HG02840 (cell line): Measurements from ENCODE around the gene USP32.
"Not testable (repeated sequence)": the region's sequence is repeated elsewhere in the genome, so short reads cannot be mapped to it uniquely, and the experiment has no call there.

Experiments used
- ATAC-seq: cut with Tn5 transposase; IDR thresholded peaks from one replicate; pipeline ENCODE4 v1.9.1; 2021; ENCODE audit warnings: mild to moderate bottlenecking, moderate library complexity, moderate number of reproducible peaks; ENCODE audit not compliant: unreplicated experiment, low FRiP score

Gene USP32, protein sequence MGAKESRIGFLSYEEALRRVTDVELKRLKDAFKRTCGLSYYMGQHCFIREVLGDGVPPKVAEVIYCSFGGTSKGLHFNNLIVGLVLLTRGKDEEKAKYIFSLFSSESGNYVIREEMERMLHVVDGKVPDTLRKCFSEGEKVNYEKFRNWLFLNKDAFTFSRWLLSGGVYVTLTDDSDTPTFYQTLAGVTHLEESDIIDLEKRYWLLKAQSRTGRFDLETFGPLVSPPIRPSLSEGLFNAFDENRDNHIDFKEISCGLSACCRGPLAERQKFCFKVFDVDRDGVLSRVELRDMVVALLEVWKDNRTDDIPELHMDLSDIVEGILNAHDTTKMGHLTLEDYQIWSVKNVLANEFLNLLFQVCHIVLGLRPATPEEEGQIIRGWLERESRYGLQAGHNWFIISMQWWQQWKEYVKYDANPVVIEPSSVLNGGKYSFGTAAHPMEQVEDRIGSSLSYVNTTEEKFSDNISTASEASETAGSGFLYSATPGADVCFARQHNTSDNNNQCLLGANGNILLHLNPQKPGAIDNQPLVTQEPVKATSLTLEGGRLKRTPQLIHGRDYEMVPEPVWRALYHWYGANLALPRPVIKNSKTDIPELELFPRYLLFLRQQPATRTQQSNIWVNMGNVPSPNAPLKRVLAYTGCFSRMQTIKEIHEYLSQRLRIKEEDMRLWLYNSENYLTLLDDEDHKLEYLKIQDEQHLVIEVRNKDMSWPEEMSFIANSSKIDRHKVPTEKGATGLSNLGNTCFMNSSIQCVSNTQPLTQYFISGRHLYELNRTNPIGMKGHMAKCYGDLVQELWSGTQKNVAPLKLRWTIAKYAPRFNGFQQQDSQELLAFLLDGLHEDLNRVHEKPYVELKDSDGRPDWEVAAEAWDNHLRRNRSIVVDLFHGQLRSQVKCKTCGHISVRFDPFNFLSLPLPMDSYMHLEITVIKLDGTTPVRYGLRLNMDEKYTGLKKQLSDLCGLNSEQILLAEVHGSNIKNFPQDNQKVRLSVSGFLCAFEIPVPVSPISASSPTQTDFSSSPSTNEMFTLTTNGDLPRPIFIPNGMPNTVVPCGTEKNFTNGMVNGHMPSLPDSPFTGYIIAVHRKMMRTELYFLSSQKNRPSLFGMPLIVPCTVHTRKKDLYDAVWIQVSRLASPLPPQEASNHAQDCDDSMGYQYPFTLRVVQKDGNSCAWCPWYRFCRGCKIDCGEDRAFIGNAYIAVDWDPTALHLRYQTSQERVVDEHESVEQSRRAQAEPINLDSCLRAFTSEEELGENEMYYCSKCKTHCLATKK (N-terminal part only)

DNA sequence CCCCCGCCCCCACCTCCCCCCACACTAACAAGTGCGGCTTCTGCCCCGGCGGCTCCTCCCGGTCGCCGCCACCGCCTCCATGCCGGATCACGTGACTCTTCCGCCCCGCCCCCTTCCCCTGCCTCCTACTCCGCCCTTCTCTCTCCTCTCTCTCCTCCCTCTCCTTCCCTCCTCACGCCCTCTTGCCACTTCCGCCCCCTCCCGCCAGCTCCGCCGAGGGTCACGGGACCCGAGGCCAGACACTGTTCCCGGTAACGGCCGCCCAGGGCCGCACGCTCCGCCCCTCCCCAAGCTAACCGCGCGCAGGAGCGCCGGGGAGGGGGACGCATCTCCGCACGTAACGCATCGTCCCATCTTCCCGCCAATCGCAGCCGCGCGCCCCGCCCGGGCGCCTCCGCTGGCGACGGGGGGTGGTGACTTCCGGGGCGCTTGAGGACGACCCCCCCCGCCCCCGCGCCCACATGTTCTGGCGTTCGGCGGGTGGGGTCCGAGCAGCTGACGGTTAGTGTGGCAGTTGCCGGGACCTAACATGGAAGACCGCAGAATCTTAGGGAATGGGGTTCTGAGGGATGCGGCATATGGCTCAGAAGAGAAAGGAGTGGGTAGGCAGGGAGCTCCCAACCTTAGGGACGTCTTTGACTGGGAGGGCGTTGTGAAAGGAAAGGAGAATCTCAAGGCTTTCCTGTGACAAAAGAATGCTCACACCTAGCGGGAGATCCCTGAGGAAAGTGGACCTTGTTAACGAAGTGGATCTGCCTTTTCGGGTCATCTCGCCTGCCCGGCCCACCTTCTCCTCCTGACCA lies at the start of gene USP32:
Gene USP32 (minus strand): TSS at position 92 of the 803 bp plus-strand sequence. CDS start 194 bp downstream, outside the sequence.
- ATAC-seq, result peak; percentile 86

DNA sequence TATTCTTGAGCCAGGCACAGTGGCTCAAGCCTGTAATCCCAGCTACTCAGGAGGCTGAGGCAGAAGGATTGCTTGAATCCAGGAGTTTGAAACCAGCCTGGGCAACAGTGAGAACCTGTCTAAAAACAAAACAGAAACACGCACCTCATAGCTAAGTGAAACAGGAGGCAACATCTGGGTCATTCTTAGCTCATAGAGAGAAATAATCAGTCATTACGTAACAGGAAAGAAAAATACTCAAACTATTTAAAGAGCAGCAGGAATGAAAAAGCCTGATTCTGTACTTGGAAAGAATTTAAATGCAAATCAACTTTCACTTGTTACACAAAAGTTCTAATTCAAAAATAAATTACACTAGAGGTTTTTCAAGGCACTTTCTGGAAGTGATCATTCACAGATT lies 47.6 kb upstream of the USP32 start:
- no peak for ATAC-seq

DNA sequence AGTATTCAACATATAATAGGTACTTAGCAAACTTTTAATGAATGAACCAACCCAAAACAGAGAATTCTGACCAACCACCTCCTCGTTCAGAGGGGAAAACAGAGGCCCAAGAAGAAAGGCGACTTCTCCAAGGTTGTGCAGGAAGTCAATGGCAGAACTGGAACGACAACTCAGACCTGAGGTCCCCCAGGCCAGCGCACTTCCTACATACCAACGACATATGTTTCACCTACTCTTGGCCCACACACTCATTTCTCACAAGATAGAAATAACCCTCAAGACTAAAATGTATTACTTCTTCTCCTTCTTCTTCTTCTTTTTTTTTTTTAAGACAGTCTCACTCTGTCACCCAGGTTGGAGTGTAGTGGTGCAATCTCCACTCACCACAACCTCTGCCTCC lies 44.7 kb upstream of the USP32 start:
- no peak for ATAC-seq

DNA sequence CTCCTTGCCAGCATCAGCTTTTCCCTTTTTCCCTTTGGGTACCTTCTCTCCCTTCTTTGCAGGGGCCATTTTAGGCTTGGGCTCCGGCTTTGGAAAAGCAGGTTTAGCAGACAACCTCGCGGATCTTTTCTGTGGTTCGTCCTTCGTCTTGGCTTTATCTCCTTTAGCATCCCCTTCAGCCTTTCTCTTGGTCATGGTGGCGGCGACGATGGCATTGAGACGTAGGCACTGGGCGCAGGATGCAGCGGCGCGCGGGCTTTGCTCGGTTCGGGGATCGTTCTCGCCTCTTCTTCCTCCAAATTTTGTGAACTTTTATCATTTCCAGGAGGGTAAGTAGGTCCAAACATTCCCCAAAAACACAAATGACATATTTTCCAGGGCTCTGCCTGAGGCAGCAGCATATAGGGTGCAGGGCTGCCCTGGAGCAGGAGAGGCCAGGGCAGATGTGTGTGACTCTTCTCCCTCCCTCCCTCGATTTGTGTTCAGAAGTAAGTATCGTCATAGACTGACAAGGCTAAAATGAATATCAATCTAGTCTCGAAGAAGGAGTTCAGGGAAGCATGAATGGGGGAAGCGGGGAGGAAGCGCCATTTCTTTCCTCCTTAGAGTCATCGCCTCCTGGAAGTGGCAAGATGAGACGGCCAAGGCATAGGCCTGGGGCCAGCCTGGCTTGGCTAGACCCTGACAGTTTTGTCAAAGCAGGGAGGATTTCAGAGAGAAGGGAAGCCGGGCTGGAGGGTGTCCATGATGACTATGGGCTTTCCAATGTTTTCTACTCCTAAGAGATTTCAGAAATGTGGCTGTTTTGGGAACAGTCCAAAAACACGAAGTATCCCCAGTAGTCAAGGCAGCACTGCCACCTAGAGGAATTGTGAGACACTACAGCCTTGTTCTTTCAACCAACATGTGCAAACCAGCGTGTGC lies 43.6 kb upstream of the USP32 start:
- ATAC-seq, result no peak

DNA sequence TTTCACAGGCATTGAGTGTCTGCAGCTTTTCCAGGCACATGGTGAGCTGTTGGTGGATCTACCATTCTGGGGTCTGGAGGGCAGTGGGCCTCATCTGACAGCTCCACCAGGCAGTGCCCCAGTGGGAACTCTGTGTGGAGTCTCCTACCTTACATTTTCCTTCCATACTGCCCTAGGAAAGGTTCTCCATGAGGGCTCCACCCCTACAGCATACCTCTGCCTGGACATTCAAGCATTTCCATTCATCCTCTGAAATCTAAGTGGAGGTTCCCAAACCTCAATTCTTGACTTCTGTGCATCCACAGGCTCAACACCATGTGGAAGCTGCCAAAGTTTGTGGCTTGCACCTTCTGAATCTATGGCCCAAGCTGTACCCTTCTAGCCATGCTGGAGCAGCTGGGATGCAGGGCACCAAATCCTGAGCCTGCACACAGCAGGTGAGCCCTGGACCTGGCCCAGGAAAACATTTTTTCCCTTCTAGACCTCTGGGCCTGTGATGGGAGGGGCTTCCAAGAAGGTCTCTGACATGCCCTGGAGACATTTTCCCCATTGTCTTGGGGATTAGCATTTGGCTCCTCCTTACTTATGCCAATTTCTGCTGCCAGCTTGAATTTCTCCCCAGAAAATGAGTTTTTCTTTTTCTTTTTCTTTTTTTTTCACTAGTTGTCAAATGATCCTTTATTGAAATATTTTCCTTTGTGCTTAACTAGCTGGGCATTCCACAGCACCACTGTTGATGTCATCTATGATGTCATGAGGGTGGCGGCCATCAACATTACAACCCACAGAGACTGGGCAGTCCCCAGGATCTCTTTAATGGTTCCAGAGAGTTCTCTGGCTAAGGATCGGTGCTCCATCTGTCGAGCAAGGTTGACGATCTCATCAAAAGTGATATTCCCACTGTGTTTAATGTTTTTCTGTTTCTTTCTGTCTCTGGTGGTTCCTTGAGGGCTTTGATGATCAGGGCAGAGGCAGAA lies 41.4 kb upstream of the USP32 start:
- ATAC-seq, result not testable (repeated sequence)

DNA sequence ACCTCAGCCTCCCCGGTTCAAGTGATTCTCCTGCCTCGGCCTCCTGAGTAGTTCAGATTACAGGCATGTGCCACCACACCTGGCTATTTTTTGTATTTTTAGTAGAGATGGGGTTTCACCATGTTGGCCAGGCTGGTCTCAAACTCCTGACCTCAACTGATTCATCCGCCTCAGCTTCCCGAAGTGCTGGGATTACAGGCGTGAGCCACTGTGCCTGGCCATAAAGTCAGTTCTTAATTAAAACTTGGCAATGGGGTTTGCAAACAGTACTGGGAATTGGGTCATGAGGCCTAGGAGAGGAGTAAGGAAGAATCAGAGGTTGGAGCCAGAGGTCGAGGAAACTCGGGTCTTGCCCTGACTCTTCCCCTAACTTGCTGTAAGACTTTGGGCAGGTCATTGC lies 38.6 kb upstream of the USP32 start:
- not testable (repeated sequence) for ATAC-seq

DNA sequence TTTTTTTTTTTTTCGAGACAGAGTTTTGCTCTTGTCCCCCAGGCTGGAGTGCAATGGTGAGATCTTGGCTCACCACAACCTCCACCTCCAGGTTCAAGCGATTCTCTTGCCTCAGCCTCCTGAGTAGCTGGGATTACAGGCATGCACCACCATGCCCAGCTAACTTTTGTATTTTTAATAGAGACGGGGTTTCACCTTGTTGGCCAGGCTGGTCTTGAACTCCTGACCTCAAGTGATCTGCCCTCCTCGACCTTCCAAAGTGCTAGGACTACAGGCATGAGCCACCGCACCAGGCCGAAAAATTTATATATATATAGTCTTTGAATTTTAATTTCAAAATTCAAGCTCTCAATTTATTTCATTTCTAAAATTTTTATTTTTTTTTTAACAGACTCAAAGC lies 36.6 kb upstream of the USP32 start:
- ATAC-seq, result not testable (repeated sequence)

DNA sequence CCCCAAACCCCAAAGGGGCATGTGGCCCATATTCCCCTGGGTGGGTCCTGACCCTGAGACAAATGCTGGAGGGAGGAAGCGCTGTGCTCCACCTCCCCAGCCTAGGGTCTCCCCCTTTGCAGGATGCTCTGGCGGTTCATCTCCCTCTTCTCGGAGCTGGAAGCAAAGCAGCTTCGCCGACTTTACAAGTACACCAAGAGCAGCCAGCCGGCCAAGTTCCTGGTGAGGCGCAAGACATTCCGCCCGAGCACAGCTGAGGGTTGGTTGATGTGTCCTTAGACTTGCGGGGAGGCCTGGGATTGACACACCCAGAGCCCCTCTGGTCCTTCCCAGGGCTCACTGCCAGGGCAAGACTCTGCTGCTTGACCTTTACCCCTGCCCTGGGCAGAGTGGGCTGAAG lies 34.7 kb upstream of the USP32 start:
- ATAC-seq, result no peak

DNA sequence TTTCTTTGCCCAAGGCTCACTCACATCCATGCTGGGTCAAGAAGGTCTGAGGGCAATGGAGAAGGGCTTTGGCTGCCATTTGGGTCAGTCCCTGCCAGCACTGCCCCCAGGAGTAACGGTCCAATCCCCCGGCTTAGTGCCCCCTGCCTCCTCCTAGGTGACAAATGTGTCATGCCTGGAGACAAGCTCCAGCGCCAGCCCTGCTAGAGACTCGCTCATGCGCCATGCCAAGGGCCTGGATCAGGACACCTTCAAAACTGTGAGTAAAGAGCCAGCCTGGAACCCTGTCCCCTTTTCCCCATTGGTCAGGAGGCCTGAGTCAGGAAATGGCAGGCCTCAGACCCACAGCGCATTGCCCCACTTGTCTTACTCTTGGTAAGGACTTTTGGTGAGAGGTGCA lies 33.7 kb upstream of the USP32 start:
- no peak for ATAC-seq

DNA sequence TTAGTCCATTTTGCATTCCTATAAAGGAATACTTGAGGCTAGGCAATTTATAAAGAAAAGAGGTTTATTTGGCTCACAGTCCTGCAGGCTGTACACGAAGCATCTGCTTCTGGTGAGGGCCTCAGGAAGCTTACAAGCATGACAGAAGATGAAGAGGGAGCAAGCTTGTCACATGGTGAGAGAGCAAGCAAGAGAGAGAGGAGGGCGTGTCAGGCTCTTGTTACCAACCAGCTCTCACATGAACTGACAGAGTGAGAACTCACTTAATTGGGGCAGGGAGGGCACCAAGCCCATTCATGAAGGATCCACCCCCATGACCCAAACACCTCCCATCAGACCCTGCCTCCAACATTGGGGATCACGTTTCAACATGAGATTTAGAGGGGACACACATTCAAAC lies 31.9 kb upstream of the USP32 start:
- no peak for ATAC-seq

DNA sequence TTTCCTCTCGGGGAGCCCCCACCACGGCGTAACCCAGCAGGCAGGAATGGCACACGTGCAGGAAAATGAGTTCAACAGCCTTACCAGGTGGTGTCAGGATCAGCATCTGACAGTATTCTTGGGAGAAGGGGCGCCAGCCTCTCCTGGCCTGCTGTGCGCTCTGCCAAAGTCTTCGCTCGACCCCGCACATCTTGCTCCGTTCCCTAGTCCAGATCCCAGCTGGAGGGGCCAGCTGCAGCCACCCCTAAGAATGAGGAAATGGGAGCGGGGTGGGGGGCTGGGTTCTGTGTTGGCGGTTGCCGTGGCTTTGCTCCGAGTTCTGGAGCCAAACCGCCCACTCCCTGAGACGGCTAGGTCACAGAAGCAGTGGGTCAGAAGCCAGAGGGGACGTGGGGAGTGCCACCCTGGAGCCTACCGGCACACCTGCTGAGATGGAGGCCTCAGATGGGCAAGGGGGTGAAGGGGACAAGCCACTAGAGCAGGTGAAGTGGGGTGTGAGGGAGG lies 30.3 kb upstream of the USP32 start, which contains the start of gene CHCT1:
Gene CHCT1 (plus strand): TSS at position 328 of the 504 bp plus-strand sequence. CDS start 104 bp downstream, at position 432.
- no peak for ATAC-seq

DNA sequence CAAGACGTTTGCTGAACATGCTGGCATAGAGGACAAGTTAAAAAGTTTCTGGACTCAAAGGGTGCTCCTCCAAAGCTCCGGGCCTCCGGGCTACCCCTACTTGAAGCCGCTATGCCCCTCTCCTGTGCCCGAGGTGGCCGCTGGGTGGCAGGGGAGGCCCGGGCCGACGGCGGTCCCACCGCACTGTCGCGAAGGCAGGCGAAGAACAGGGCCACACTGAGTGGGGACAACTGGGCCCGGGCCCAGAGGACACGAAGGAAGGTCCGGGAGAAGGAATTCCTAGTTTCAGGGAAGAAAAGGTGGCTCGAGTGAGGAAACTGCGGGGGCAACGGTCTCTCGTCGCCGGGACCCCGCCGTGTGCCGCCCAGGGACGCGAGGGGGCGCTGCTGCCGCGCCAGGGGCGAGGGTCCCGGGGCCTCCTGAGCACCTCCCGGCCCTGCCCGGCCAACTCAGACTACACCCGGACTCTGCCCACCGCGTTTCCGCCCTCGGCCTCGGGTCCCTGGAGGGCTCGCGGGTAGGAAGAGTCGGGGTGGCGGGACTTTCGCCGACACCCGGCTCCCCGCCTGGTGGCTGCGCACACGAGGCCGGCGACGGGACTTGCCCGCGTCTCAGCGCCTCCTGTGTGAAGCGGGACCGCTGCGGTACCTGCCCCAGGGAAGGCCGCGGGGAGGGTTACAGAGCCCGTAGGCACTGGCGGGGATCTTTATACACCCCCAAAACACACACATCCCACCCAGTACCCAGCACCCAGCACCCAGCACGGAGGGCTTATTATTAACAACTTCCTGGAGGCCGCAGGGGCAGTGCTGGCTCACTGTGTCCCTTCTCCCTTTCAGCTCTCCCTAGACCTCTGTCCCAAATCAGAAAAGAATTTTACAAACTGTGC lies 29.6 kb upstream of the USP32 start:
- ATAC-seq, result peak; percentile 72

DNA sequence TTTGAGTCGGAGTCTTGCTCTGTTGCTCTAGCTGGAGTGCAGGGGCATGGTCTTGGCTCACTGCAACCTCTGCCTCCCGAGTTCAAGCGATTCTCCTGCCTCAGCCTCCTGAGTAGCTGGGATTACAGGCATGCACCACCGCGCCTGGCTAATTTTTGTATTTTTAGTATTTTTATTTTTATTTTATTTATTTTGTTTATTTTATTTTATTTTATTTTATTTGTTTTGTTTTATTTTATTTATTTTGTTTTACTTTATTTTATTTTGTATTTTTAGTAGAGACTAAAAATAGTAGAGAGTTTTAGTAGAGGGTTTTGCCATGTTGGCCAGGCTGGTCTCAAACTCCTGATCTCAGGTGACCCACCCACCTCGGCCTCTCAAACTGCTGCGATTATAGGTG lies 27.9 kb upstream of the USP32 start:
- ATAC-seq, result not testable (repeated sequence)

DNA sequence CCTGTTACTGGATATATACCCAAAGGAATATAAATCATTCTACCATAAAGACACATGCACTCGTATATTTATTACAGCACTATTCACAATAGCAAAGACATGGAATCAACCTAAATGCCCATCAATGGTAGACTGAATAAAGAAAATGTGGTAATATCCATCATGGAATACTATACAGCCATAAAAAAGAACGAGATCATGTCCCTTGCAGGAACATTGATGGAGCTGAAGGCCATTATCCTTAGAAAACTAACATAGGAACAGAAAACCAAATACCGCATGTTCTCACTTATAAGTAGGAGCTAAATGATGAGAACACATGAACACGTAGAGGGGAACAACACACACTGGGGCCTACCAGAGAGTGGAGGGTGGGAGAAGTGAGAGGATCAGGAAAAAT lies 27.1 kb upstream of the USP32 start:
- not testable (repeated sequence) for ATAC-seq

DNA sequence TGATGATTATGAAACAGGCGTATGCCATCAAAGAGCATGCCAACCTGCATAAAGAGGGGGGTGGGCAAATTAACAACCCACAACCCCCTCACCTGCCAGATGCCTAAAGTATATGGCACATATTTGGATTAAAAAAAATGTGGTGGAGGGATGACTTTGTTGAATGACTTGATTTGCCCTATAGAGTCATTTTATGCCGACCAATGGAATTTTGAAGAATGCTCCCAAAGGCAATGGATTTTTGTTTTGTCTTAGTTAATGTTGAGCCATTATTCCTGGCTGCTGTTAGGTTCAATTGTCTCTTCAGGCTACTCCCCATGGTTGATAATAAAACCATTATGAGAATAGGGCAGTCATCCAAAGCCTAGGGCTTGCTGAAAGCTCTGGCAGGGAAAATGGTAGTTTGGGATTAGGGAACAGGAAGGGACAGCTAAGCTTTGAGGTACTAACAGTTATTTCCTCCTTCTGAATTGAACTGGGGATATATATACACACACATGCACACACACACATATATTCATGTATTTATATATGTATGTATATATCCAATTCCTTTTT lies 24.5 kb upstream of the USP32 start:
- no peak for ATAC-seq

DNA sequence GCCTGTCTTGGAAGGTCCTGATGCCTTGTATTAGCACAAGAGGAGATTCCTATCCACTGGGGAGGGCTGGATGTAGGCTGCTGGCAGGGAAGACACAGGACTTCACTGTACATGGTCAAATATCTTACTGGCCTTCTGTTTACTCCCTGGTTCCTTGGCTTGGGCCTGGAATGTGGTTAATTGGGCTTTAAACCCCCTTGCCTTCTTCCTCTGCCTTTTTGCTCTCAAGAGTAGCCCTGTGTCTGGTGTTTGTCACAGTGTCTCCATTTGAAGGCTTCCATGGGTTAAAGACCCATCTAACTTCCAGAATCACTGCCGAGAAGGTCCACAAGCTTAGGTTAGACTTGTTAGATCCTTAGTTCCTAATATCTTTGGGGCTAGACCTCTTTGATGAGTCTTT lies 23.2 kb upstream of the USP32 start:
- ATAC-seq, result no peak
